A549 (cell line): ENCODE data around the gene IP6K1. TPM values are rescaled to one million over a fixed set of nuclear protein-coding genes. Genes with fewer than 3 reads are reported as not detected.

Experiments
- ATAC-seq, 2 experiments: fragments of 200-7000 bp in 1 of 2; fragments of >200 bp in 1 of 2; cut with Nextera tagmentation in 1 of 2; cut with Tn5 transposase in 1 of 2; 3 replicates each; pipeline versions ENCODE4 v1.8.0 to v1.9.1; 2018 to 2020; ENCODE audit warnings: mild to moderate bottlenecking in 1 of 2, moderate library complexity in 1 of 2
- CTCF ChIA-PET: fragments of 300-600 bp; sonication (Branson Sonifier 250); formaldehyde crosslinking; extraction: SDS; loops from one replicate; lab custom pipeline; 2021; ENCODE audit warnings: antibody characterized with exemption, inconsistent platforms; lab: Yijun Ruan, JAX
- POLR2A ChIA-PET: fragments of 350-600 bp; formaldehyde crosslinking; extraction: SDS; loops from one replicate; lab custom pipeline; 2021; ENCODE audit warnings: antibody characterized with exemption, inconsistent platforms; lab: Yijun Ruan, JAX
- DNase-seq, 2 experiments: peaks; one replicate each; pipeline versions ENCODE4 v3.0.0 to v3.0.0-alpha.2; 2011 to 2016; ENCODE audit warnings: low read depth in 1 of 2, low spot score in 1 of 2
- FAIRE-seq: peaks from 2 replicates; lab custom pipeline; 2011; peaks lifted over from hg19 to GRCh38; lab: Jason Lieb, UNC
- H3K27ac ChIP-seq, 2 experiments: fragments of >200 bp; sonication (Bioruptor Twin); formaldehyde crosslinking; 3 replicates each; pipeline ENCODE4 v1.5.1; 2016 to 2017
- H3K4me1 ChIP-seq: fragments of >200 bp; sonication (Bioruptor Twin); formaldehyde crosslinking; 3 replicates; pipeline ENCODE4 v1.6.1; 2016
- H3K4me2 ChIP-seq: fragments of >200 bp; sonication (Bioruptor Twin); formaldehyde crosslinking; 3 replicates; pipeline ENCODE4 v1.6.1; 2016
- H3K4me3 ChIP-seq: fragments of >200 bp; sonication (Bioruptor Twin); formaldehyde crosslinking; 3 replicates; pipeline ENCODE4 v1.5.1; 2016
- H3K9me3 ChIP-seq: fragments of >200 bp; sonication (Bioruptor Twin); formaldehyde crosslinking; 3 replicates; pipeline ENCODE4 v1.6.1; 2016
- BHLHE40 ChIP-seq: IDR thresholded peaks from 2 replicates; pipeline ENCODE4 v1.6.1; 2012; ENCODE audit warnings: low read depth, low read length, inconsistent platforms
- CEBPB ChIP-seq, 2 experiments: fragments of >200 bp in 1 of 2; sonication (Bioruptor Twin) in 1 of 2; formaldehyde crosslinking in 1 of 2; IDR thresholded peaks; 2 replicates each; pipeline ENCODE4 v1.6.1; 2012 to 2016
- EHF ChIP-seq: fragments of 250-450 bp; sonication (Bioruptor Pico); IDR thresholded peaks from 2 replicates; pipeline ENCODE4 v1.5.0; 2020; ENCODE audit warnings: mild to moderate bottlenecking
- EP300 ChIP-seq, 2 experiments: fragments of >200 bp; sonication (Bioruptor Twin); formaldehyde crosslinking; IDR thresholded peaks; 2 replicates in 1 of 2; 3 replicates in 1 of 2; pipeline ENCODE4 v1.6.1; 2016 to 2017
- ESRRA ChIP-seq: fragments of 150-350 bp; IDR thresholded peaks from 2 replicates; pipeline ENCODE4 v1.6.1; 2014; ENCODE audit warnings: mild to moderate bottlenecking, low read length, borderline replicate concordance
- FOSL2 ChIP-seq, 2 experiments: fragments of 450-650 bp in 1 of 2; fragments of >200 bp in 1 of 2; sonication (Bioruptor Twin) in 1 of 2; formaldehyde crosslinking; IDR thresholded peaks; 2 replicates each; pipeline versions ENCODE4 v1.5.0 to v1.6.1; 2016 to 2020; ENCODE audit warnings: mild to moderate bottlenecking in 1 of 2, moderate library complexity in 1 of 2
- JUNB ChIP-seq: fragments of >200 bp; sonication (Bioruptor Twin); formaldehyde crosslinking; IDR thresholded peaks from 2 replicates; pipeline ENCODE4 v1.6.1; 2016
- KDM1A ChIP-seq: fragments of 200-600 bp; sonication (generic); IDR thresholded peaks from 2 replicates; pipeline ENCODE4 v1.6.1; 2016; ENCODE audit warnings: low read depth, mild to moderate bottlenecking
- MAFK ChIP-seq: fragments of 450-650 bp; IDR thresholded peaks from 2 replicates; pipeline ENCODE4 v1.6.1; 2014; ENCODE audit not compliant: partially characterized antibody
- MAX ChIP-seq: IDR thresholded peaks from 2 replicates; pipeline ENCODE4 v1.6.1; 2012
- MYC ChIP-seq: IDR thresholded peaks from 2 replicates; pipeline ENCODE4 v1.6.1; 2012; ENCODE audit warnings: mild to moderate bottlenecking, inconsistent platforms, low read length, improper control_type of control experiment, borderline replicate concordance
- NR3C1 ChIP-seq: fragments of >200 bp; sonication (Bioruptor Twin); formaldehyde crosslinking; IDR thresholded peaks from 3 replicates; pipeline ENCODE4 v1.6.1; 2017
- PBX3 ChIP-seq: IDR thresholded peaks from 2 replicates; pipeline ENCODE4 v1.6.1; 2012
- POLR2AphosphoS2 ChIP-seq: conservative IDR thresholded peaks from 2 replicates; pipeline ENCODE4 v1.6.1; 2012; ENCODE audit warnings: low read length, improper control_type of control experiment, inconsistent platforms
- TFCP2L1 ChIP-seq: fragments of 250-450 bp; sonication (Bioruptor Pico); IDR thresholded peaks from 2 replicates; pipeline ENCODE4 v1.5.0; 2021; ENCODE audit warnings: mild to moderate bottlenecking
- ZFP36 ChIP-seq: fragments of 450-650 bp; IDR thresholded peaks from 2 replicates; pipeline ENCODE4 v1.6.1; 2014; ENCODE audit warnings: borderline replicate concordance; ENCODE audit not compliant: partially characterized antibody
- ZNF302 ChIP-seq: fragments of 250-450 bp; sonication (Bioruptor Pico); IDR thresholded peaks from 2 replicates; pipeline ENCODE4 v1.9.0; 2021; ENCODE audit warnings: inconsistent platforms, mild to moderate bottlenecking, moderate library complexity
- ZSCAN20 ChIP-seq: fragments of 250-450 bp; sonication (Bioruptor Pico); IDR thresholded peaks from 2 replicates; pipeline ENCODE4 v1.8.0; 2022; ENCODE audit warnings: mild to moderate bottlenecking, moderate library complexity
- WGBS: methylation state at CpG from one replicate; pipeline ENCODE4 v1.1.6; 2017; ENCODE audit errors: missing lambda C conversion rate; 5-methylcytosine and 5-hydroxymethylcytosine counted together
- polyA plus RNA-seq, 4 experiments: library from polyadenylated mRNA; depleted of rRNA in 3 of 4; stranded (reverse); fragments of >200 nt; fragmentation: RNase III in 1 of 4; extraction: RNeasy Plus Mini Kit Qiagen cat#74134 plus additional on column Dnase treatment in 1 of 4; gene quantifications; 2 replicates in 3 of 4; 3 replicates in 1 of 4; pipeline ENCODE4 v1.2.3, GENCODE V29; 2011 to 2017
- TF ChIP-seq, protein P1 (sequence below): fragments of 150-350 bp; IDR thresholded peaks from 2 replicates; pipeline ENCODE4 v1.6.1; 2014; ENCODE audit warnings: low read depth, mild to moderate bottlenecking, low read length
- TF ChIP-seq, protein P2 (sequence below): fragments of 450-650 bp; IDR thresholded peaks from 2 replicates; pipeline ENCODE4 v1.6.1; 2014; ENCODE audit warnings: antibody characterized with exemption

The IP6K1 gene
- polyA plus RNA-seq, 2 of the 4 experiments (the other 2 are of a cell fraction): 16.2 to 22.2 TPM

DNA sequence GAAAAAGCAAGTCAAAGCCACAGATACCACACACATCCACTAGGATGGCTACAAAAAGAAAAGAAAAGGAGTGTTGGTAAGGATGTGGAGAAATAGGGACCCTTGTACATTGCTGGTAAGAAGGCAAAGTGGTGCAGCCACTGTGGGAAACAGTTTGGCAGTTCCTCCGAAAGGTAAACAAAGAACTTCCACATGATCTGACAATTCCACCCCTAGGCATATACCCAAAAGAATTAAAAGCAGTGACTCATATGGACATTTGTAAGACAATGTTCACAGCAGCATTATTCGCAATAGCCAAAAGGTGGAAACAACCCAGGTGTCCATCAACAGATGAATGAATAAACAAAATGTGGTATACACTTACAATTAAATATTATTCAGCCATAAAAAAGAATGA lies 40.4 kb downstream of the IP6K1 start:
- WGBS: 81% methylated on average over 2 of the region's 2 CpGs
- TF ChIP-seq ESRRA: no peak
- no peak for TF ChIP-seq FOSL2 (IDR thresholded peaks at IDR 0.05)
- no peak for TF ChIP-seq FOSL2 (CRISPR knock-in tag; IDR thresholded peaks at IDR 0.05)
- no peak for TF ChIP-seq ZSCAN20
- no peak for TF ChIP-seq EHF (CRISPR knock-in tag)
- no peak for TF ChIP-seq EP300 (IDR thresholded peaks at IDR 0.05)
- TF ChIP-seq, protein P1, sequence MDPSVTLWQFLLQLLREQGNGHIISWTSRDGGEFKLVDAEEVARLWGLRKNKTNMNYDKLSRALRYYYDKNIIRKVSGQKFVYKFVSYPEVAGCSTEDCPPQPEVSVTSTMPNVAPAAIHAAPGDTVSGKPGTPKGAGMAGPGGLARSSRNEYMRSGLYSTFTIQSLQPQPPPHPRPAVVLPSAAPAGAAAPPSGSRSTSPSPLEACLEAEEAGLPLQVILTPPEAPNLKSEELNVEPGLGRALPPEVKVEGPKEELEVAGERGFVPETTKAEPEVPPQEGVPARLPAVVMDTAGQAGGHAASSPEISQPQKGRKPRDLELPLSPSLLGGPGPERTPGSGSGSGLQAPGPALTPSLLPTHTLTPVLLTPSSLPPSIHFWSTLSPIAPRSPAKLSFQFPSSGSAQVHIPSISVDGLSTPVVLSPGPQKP: no peak
- TF ChIP-seq NR3C1: no peak
- TF ChIP-seq ZNF302 (CRISPR knock-in tag): no peak
- no peak for TF ChIP-seq JUNB
- no peak for TF ChIP-seq CEBPB (IDR thresholded peaks at IDR 0.05)
- peaks cover 14% of the 10 kb centered on the region; the same call in 2 of the 3 replicates for H3K4me1 ChIP-seq
- FAIRE-seq (no peak), DNase-seq (no peak), ATAC-seq (no peak)
- CTCF ChIA-PET: no interaction called here
- POLR2A ChIA-PET: no interaction called here
- no peaks in the 10 kb centered on the region for H3K9me3 ChIP-seq
- no peak overlapping the region for H3K4me2 ChIP-seq
- no peak overlapping the region for H3K27ac ChIP-seq
- H3K4me3 ChIP-seq: no peak overlapping the region

DNA sequence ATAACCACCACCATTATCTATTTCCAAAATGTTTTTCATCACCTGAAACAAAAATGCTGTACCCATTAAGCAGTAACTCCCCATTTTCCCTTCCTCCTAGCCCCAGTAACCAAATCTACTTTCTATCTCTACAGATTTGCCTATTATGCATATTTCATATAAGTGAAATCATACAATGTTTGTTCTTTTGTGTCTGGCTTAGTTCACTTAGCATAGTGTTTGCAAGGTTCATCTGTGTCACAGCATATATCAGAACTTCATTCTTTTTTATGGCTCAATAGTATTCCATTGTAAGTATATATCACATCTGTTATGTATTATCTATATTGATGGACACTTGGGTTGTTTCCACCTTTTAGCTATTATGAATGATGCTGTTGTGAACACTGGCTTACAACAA lies 45.9 kb downstream of the IP6K1 start:
- no peak for ATAC-seq
- ChIA-PET CTCF (no interaction called here), POLR2A (no interaction called here)
- Histone ChIP-seq H3K4me1 (no peaks in the 10 kb centered on the region), H3K4me3 (no peak overlapping the region), H3K9me3 (no peaks in the 10 kb centered on the region), H3K27ac (no peak overlapping the region), H3K4me2 (no peak overlapping the region)
- no peak for DNase-seq
- TF ChIP-seq BHLHE40 (no peak), MAFK (peak; percentile 32)
- TF ChIP-seq, all 56 proteins: peak for 1
- FAIRE-seq: no peak

- no peak for TF ChIP-seq KDM1A
- TF ChIP-seq EHF (CRISPR knock-in tag): no peak
- TF ChIP-seq, protein P2, sequence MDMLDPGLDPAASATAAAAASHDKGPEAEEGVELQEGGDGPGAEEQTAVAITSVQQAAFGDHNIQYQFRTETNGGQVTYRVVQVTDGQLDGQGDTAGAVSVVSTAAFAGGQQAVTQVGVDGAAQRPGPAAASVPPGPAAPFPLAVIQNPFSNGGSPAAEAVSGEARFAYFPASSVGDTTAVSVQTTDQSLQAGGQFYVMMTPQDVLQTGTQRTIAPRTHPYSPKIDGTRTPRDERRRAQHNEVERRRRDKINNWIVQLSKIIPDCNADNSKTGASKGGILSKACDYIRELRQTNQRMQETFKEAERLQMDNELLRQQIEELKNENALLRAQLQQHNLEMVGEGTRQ: no peak
- no peak for TF ChIP-seq ESRRA
- no peak for TF ChIP-seq MYC
- TF ChIP-seq ZNF302 (CRISPR knock-in tag): no peak
- TF ChIP-seq TFCP2L1 (CRISPR knock-in tag): no peak
- TF ChIP-seq MAX: no peak
- TF ChIP-seq POLR2AphosphoS2: no peak
- no peak for TF ChIP-seq PBX3
- no peak for TF ChIP-seq ZFP36
- no peak for TF ChIP-seq EP300 (IDR thresholded peaks at IDR 0.05)
- no peak for TF ChIP-seq BHLHE40
- FAIRE-seq (no peak), DNase-seq (no peak), ATAC-seq (no peak)
- CTCF ChIA-PET: interaction anchor here (1.0 kb wide), 1 partner anchor 101 kb away, joined by 3 read pairs; no protein-coding TSS in a partner anchor
- no peaks in the 10 kb centered on the region for H3K9me3 ChIP-seq
- no peak overlapping the region for H3K4me2 ChIP-seq
- 86% methylated on average over 7 of the region's 11 CpGs for WGBS
- H3K4me1 ChIP-seq: no peaks in the 10 kb centered on the region
- H3K27ac ChIP-seq: no peak overlapping the region
- H3K4me3 ChIP-seq: no peak overlapping the region
- POLR2A ChIA-PET: no interaction called here
Observed at GRCh38 chr3:49738067-49738713, 48.2 kb downstream of the IP6K1 start.
